A673 (cell line): ENCODE results near the gene RSPH9.

Experiments used
- EZH2 ChIP-seq: fragments of 200-600 bp; sonication (generic); IDR thresholded peaks from 2 replicates; pipeline ENCODE4 v1.6.1; 2017; ENCODE audit warnings: borderline replicate concordance, low read depth, mild to moderate bottlenecking, mixed read lengths, antibody characterized with exemption, low read length; ENCODE audit not compliant: poor library complexity, severe bottlenecking
- TF ChIP-seq, protein P1 (sequence below): fragments of 300-800, 200-600 bp; sonication (generic); conservative IDR thresholded peaks from 2 replicates; pipeline ENCODE4 v1.5.1; 2017; ENCODE audit warnings: low read depth, mild to moderate bottlenecking, antibody characterized with exemption, low read length, moderate library complexity, mixed read lengths

DNA sequence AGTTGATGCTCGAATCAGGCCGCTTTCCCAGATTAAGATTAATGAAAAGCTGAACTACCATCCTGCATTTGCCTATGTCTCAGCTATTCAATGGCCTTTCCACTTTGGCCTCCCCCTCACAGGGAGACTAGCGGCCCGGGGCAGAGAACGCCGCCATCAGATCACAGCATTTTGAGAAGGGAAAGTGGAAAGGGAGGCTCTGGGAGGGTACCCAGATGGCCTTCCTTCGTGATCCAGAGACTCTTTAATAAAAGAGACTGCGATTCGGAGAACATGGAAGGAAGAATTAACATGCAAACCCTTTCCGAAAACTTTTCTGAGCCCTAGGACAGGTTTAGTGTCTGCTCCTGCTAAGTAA is 42.2 kb downstream of the RSPH9 start:
- no peak for TF ChIP-seq EZH2
- TF ChIP-seq, protein P1, sequence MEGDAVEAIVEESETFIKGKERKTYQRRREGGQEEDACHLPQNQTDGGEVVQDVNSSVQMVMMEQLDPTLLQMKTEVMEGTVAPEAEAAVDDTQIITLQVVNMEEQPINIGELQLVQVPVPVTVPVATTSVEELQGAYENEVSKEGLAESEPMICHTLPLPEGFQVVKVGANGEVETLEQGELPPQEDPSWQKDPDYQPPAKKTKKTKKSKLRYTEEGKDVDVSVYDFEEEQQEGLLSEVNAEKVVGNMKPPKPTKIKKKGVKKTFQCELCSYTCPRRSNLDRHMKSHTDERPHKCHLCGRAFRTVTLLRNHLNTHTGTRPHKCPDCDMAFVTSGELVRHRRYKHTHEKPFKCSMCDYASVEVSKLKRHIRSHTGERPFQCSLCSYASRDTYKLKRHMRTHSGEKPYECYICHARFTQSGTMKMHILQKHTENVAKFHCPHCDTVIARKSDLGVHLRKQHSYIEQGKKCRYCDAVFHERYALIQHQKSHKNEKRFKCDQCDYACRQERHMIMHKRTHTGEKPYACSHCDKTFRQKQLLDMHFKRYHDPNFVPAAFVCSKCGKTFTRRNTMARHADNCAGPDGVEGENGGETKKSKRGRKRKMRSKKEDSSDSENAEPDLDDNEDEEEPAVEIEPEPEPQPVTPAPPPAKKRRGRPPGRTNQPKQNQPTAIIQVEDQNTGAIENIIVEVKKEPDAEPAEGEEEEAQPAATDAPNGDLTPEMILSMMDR, result no peak
